Upper lobe of left lung (tissue), 6 donors: Measurements from ENCODE around the gene LSM3. TPM values are rescaled to one million over a fixed set of nuclear protein-coding genes. Genes with fewer than 3 reads are reported as not detected.

Experiments
- ATAC-seq, 2 donors: fragments of 200-7000 bp; cut with Tn5 transposase; one replicate each; pipeline ENCODE4 v1.9.1; 2022; ENCODE audit warnings: mild to moderate bottlenecking in 2 of 2, moderate library complexity in 2 of 2; ENCODE audit not compliant: low FRiP score in 2 of 2
- DNase-seq, 2 donors: peaks; one replicate each; pipeline ENCODE4 v3.0.0-alpha.2; 2019 to 2020
- H3K27ac ChIP-seq, 4 donors: fragments of 200-600 bp; sonication (generic); one replicate each; pipeline ENCODE4 v1.5.1; 2016 to 2019
- H3K27me3 ChIP-seq, 4 donors: fragments of 200-600 bp; sonication (generic); one replicate each; pipeline ENCODE4 v1.5.1; 2017 to 2019
- H3K36me3 ChIP-seq, 4 donors: fragments of 200-600 bp; sonication (generic); one replicate each; pipeline ENCODE4 v1.5.1; 2016 to 2019
- H3K4me1 ChIP-seq, 4 donors: fragments of 200-600 bp; sonication (generic); one replicate each; pipeline ENCODE4 v1.5.1; 2018 to 2019
- H3K4me3 ChIP-seq, 4 donors: fragments of 200-600 bp; sonication (generic); one replicate each; pipeline ENCODE4 v1.5.1; 2017 to 2019; ENCODE audit warnings: mild to moderate bottlenecking in 2 of 4, moderate library complexity in 1 of 4
- H3K9me3 ChIP-seq, 4 donors: fragments of 200-600 bp; sonication (generic); one replicate each; pipeline ENCODE4 v1.5.1; 2018 to 2019
- CTCF ChIP-seq, 6 experiments: fragments of 450-650 bp in 4 of 6; fragments of 200-600 bp in 2 of 6; sonication (generic) in 2 of 6; IDR thresholded peaks; one replicate each; pipeline ENCODE4 v1.5.1; 2016 to 2019; ENCODE audit warnings: antibody characterized with exemption in 6 of 6
- EP300 ChIP-seq, 4 donors: sonication (generic); formaldehyde crosslinking; IDR thresholded peaks; one replicate each; pipeline ENCODE4 v1.5.1; 2017; ENCODE audit warnings: antibody characterized with exemption in 4 of 4, control low read depth in 2 of 4
- POLR2A ChIP-seq, 4 donors: fragments of 450-650 bp; IDR thresholded peaks; one replicate each; pipeline ENCODE4 v1.5.1; 2016 to 2017; ENCODE audit warnings: antibody characterized with exemption in 4 of 4, mild to moderate bottlenecking in 2 of 4
- POLR2AphosphoS5 ChIP-seq, 2 donors: sonication (generic); formaldehyde crosslinking; IDR thresholded peaks; one replicate each; pipeline ENCODE4 v1.5.1; 2017; ENCODE audit warnings: antibody characterized with exemption in 2 of 2
- WGBS, 2 donors: methylation state at CpG; one replicate each; pipeline ENCODE4 v1.1.5; 2017 to 2018; 5-methylcytosine and 5-hydroxymethylcytosine counted together
- total RNA-seq, 6 donors: library from RNA; depleted of rRNA in 4 of 6; stranded (reverse); fragments of >200 nt in 4 of 6; gene quantifications; one replicate each; pipeline versions ENCODE4 v1.1.0 to v1.2.1, GENCODE V29; 2016 to 2021
- donor health status: DM: no; HTN: no; CAD: no; lungs with moderate emphysema.
- donor health status: DM: no; HTN: yes; CAD: no; lungs with severe emphysema.

The LSM3 gene
- total RNA-seq, 6 donors from 2014 or later, result 2.1 to 10.3 (median 8.6) TPM

- no peaks in the 10 kb centered on the region for H3K27me3 ChIP-seq
- no peak overlapping the region for H3K4me3 ChIP-seq
- H3K36me3 ChIP-seq, result no peaks in the 10 kb centered on the region
- 84 to 90% methylated on average over 9 of the region's 9 CpGs for WGBS, 2 donors
- no peaks in the 10 kb centered on the region for H3K9me3 ChIP-seq
- H3K4me1 ChIP-seq, result no peaks in the 10 kb centered on the region
- no peak for TF ChIP-seq CTCF (IDR thresholded peaks at IDR 0.05)
- no peak for TF ChIP-seq POLR2A (IDR thresholded peaks at IDR 0.05)
- ATAC-seq (no peak), DNase-seq (no peak)
- H3K27ac ChIP-seq, result no peak overlapping the region
Measured at GRCh38 chr3:14244521-14245247, 66.1 kb downstream of the LSM3 start.

- 86 to 89% methylated on average over 6 of the region's 6 CpGs for WGBS, 2 donors
- Histone ChIP-seq H3K4me1 (no peaks in the 10 kb centered on the region), H3K27ac (no peak overlapping the region), H3K4me3 (no peak overlapping the region), H3K9me3 (no peaks in the 10 kb centered on the region), H3K27me3 (no peaks in the 10 kb centered on the region), H3K36me3 (no peaks in the 10 kb centered on the region)
- no peak for DNase-seq
- TF ChIP-seq CTCF (IDR thresholded peaks at IDR 0.05), result no peak
- no peak for TF ChIP-seq POLR2A (IDR thresholded peaks at IDR 0.05)
- TF ChIP-seq POLR2AphosphoS5 (IDR thresholded peaks at IDR 0.05), result no peak
- TF ChIP-seq EP300 (IDR thresholded peaks at IDR 0.05), result no peak
- no peak for ATAC-seq
Measured at GRCh38 chr3:14245248-14245639, 66.6 kb downstream of the LSM3 start.

DNA sequence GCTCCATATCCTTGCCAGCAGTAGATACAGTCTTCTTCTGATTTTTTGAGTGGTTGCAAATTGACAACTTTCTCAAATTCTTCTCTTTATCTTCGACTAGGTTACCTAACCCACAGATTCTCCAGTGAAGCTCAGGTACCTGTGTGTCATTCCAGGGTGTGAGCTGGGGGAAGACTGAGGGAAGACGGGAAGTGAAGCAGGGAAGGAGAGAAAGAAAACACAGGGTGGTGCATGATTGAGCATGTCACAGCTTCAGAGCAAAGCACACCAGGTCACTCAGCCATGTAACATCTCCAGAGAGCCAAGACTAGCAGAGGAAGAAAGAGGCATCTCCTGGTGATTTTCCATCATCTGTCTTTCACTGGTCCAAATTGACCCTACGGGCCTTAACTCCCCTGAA is 67.2 kb downstream of the LSM3 start:
- no peak for DNase-seq
- 83 to 87% methylated on average over 3 of the region's 3 CpGs for WGBS, 2 donors
- Histone ChIP-seq H3K4me3 (no peak overlapping the region), H3K27me3 (no peaks in the 10 kb centered on the region), H3K27ac (no peak overlapping the region), H3K9me3 (no peaks in the 10 kb centered on the region), H3K4me1 (no peaks in the 10 kb centered on the region), H3K36me3 (no peaks in the 10 kb centered on the region)
- TF ChIP-seq POLR2A (IDR thresholded peaks at IDR 0.05) (no peak), EP300 (IDR thresholded peaks at IDR 0.05) (no peak), POLR2AphosphoS5 (IDR thresholded peaks at IDR 0.05) (no peak), CTCF (IDR thresholded peaks at IDR 0.05) (no peak)
- no peak for ATAC-seq

DNA sequence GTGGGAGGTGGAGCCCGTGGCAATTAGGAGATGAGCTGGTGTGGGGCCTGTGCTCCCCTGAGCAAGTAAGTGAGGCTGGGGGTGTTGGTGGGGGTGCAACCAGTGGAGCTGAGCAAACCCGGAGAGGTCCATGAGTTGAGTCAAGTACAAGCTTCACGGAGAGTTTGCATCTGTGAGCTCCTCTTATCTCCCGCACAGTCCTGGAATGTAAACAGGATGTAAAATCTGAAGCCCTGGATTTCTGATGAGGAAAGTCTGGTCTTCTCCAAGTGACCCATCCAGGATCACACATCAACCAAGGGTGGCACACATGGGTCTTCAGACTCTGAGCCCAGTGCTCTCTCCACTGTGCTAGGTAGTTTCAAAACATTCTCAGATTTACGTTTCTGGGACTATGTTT is 67.8 kb downstream of the LSM3 start:
- no peak for TF ChIP-seq CTCF (IDR thresholded peaks at IDR 0.05)
- TF ChIP-seq POLR2A (IDR thresholded peaks at IDR 0.05), result no peak
- 68 to 76% methylated on average over 5 of the region's 5 CpGs for WGBS, 2 donors
- no peak overlapping the region for H3K4me3 ChIP-seq

GRCh38 chr3:14248477-14248848 is 69.8 kb downstream of the LSM3 start:
- ATAC-seq (no peak), DNase-seq (no peak)
- Histone ChIP-seq H3K36me3 (no peaks in the 10 kb centered on the region), H3K27ac (peak overlapping the region in 2 of 4 donors; percentile 40 to 68), H3K9me3 (no peaks in the 10 kb centered on the region), H3K4me1 (no peaks in the 10 kb centered on the region), H3K4me3 (no peak overlapping the region), H3K27me3 (no peaks in the 10 kb centered on the region)
- TF ChIP-seq EP300 (IDR thresholded peaks at IDR 0.05) (no peak), CTCF (IDR thresholded peaks at IDR 0.05) (no peak), POLR2AphosphoS5 (IDR thresholded peaks at IDR 0.05) (no peak), POLR2A (IDR thresholded peaks at IDR 0.05) (no peak)
- 84 to 95% methylated on average over 3 of the region's 3 CpGs for WGBS, 2 donors

More for the DNA sequence above, 67.8 kb downstream of the LSM3 start:
- Histone ChIP-seq H3K9me3 (no peaks in the 10 kb centered on the region), H3K27ac (no peak overlapping the region), H3K27me3 (no peaks in the 10 kb centered on the region), H3K36me3 (no peaks in the 10 kb centered on the region), H3K4me1 (no peaks in the 10 kb centered on the region)
- DNase-seq (no peak), ATAC-seq (no peak)
